Esophagus muscularis mucosa (tissue), 4 donors: ENCODE results near the gene DCAF15.

Experiments used
- EP300 ChIP-seq: sonication (generic); formaldehyde crosslinking; IDR thresholded peaks from one replicate; pipeline ENCODE4 v1.6.1; 2017; ENCODE audit warnings: antibody characterized with exemption
- POLR2A ChIP-seq: fragments of 450-650 bp; IDR thresholded peaks from one replicate; pipeline ENCODE4 v1.6.1; 2017; ENCODE audit warnings: antibody characterized with exemption, moderate library complexity, mild to moderate bottlenecking, low read depth
- POLR2AphosphoS5 ChIP-seq, 2 donors: sonication (generic); formaldehyde crosslinking; IDR thresholded peaks; one replicate each; pipeline ENCODE4 v1.6.1; 2017; ENCODE audit warnings: antibody characterized with exemption in 2 of 2
- TF ChIP-seq, protein P1 (sequence below), 3 experiments: fragments of 200-600 bp in 2 of 3; fragments of 450-650 bp in 1 of 3; sonication (generic) in 2 of 3; IDR thresholded peaks; one replicate each; pipeline ENCODE4 v1.5.1; 2017 to 2019; ENCODE audit warnings: antibody characterized with exemption in 3 of 3, mild to moderate bottlenecking in 2 of 3, moderate library complexity in 1 of 3

- no peak for TF ChIP-seq EP300
- TF ChIP-seq, protein P1, sequence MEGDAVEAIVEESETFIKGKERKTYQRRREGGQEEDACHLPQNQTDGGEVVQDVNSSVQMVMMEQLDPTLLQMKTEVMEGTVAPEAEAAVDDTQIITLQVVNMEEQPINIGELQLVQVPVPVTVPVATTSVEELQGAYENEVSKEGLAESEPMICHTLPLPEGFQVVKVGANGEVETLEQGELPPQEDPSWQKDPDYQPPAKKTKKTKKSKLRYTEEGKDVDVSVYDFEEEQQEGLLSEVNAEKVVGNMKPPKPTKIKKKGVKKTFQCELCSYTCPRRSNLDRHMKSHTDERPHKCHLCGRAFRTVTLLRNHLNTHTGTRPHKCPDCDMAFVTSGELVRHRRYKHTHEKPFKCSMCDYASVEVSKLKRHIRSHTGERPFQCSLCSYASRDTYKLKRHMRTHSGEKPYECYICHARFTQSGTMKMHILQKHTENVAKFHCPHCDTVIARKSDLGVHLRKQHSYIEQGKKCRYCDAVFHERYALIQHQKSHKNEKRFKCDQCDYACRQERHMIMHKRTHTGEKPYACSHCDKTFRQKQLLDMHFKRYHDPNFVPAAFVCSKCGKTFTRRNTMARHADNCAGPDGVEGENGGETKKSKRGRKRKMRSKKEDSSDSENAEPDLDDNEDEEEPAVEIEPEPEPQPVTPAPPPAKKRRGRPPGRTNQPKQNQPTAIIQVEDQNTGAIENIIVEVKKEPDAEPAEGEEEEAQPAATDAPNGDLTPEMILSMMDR (IDR thresholded peaks at IDR 0.05), result no peak
- TF ChIP-seq POLR2A, result no peak
- no peak for TF ChIP-seq POLR2AphosphoS5 (IDR thresholded peaks at IDR 0.05)
Observed at GRCh38 chr19:13952931-13953531, 722 bp downstream of the DCAF15 start.
